Hematopoietic multipotent progenitor cell treated with erythropoietin and hydrocortisone succinate and interleukin-3 and kit ligand, for 4 days (in vitro differentiated cells): ENCODE data around the gene SAMD9.
A peak's percentile ranks its signal among the peaks of the same experiment; 100 is the strongest.
"Not testable (repeated sequence)": the region's sequence is repeated elsewhere in the genome, so short reads cannot be mapped to it uniquely, and the experiment has no call there.

Experiments
- DNase-seq: peaks from one replicate; pipeline ENCODE4 v3.0.0-alpha.2; 2015

The SAMD9 gene

DNA sequence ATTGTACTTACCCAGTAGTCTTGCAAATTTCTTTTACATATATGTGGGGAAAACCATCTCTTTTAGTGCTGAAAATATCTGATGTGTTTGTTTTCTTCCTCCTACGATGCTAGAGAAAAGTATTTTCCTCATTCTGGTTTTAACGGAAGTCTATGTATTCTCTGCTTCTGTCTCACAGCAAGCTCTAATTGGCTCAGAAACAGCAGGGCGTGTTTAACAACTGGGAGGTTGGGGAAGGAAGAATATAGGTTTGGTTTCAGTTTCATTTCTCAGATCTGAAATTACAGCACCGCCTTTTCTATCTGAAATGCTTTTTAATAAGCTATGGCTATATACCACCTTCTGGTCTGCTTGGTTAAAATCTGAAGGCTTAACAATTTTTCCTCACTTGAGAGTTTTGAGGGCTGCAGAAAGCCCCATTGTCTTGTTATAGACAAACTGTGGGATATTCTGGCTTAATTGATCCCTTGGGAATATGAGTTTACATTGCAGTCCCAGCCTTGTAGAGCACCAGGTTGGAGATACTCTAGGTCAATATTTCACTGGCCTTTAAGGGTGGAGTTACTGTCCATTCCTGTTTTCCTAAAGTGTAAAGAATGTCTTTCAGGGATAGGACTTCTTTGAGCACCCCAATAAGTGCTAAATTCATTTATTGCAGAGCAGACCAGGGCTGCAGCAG, at the start of gene SAMD9:
SAMD9 (minus strand) TSS at position 128 of the 679 bp plus-strand sequence. CDS start 11,882 bp downstream, outside the sequence.
- peak; percentile 96 for DNase-seq

DNA sequence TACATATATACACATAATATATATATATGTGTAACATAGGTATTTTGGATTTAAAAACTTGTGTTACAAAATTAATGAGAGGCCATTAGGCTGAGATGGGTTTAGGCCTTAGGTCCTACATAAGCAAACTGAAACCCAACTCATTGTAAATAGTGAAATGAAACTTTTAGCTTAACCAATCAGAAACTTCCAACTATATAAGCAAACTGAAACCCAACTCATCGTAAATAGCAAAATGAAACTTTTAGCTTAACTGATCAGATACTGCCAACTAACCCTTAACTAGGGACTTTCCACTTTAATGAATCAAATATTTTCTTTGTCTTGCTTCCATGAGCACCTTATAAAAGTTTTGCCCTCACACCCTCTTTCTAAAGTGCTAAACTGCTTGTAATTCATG, 47.7 kb upstream of the SAMD9 start:
- no peak for DNase-seq

- no peak for DNase-seq
These were observed 47.0 kb upstream of the SAMD9 start for GRCh38 chr7:93164766-93165165.

- DNase-seq, result no peak
These were observed 43.5 kb upstream of the SAMD9 start for GRCh38 chr7:93161181-93161762.

DNA sequence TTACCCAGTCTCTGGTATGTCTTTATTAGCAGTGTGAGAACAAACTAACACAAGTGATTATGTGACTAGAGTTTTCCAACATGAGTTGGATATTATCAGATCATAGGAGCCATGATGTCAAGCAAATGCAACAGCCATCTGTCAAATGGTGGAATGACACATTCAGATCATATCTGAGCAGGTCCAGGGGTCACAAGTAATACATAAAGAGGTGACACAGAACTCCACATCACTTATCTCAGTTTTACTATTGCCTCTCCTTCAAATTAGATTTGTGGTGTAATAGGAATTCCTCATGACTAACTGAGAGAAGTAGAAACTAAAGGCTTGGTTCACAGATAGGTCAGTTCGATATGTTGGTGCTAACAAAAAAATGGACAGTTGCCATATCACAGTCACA, 42.6 kb upstream of the SAMD9 start:
- no peak for DNase-seq

GRCh38 chr7:93159490-93159889, 41.7 kb upstream of the SAMD9 start:
- DNase-seq, result no peak

DNA sequence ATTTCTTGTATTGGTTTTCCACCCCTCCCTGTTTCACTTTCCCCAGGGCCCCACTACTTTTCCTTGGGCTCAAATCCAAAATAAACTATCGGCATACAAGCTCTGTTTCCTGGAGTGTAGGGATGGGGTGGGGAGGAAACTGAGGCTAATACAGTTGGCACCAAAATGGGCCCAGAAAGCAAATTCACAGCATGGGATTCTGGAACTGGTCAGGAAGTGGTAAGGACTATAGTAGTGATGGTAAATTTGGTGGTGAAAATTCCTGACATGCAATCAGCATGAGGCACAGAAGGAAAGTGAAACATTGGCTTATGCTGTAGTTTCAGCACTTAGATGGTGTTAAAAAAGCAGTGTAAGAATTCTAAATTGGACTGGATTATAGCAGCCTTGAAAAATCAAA, 39.1 kb upstream of the SAMD9 start:
- no peak for DNase-seq

GRCh38 chr7:93150200-93150835, 32.5 kb upstream of the SAMD9 start:
- DNase-seq, result peak; percentile 15

- no peak for DNase-seq
These were observed 30.9 kb upstream of the SAMD9 start for GRCh38 chr7:93148727-93149126.

DNA sequence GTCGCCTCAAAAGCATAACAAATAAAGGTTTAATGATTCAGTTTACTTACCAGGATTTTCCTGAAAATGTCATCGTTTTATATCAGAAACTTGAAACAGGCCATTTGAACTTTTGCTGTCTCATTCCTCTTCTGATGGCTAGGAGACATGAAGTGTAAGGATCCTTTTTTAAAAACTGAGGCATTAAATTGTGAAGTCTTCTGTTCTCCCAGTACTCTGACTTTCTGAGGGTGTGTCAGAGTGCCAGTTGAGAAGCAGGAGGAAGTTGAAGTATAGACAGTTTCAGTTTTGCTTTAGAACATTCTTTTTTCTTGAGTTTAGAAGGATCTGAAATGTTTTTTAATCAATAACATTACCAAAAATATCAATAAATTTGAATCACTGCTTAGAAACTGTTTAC, 30.4 kb upstream of the SAMD9 start, which contains the start of gene SAMD9L:
SAMD9L (minus strand) TSS at position 242 of the 400 bp plus-strand sequence. CDS start 12,414 bp downstream, outside the sequence.
- peak; percentile 69 for DNase-seq

DNA sequence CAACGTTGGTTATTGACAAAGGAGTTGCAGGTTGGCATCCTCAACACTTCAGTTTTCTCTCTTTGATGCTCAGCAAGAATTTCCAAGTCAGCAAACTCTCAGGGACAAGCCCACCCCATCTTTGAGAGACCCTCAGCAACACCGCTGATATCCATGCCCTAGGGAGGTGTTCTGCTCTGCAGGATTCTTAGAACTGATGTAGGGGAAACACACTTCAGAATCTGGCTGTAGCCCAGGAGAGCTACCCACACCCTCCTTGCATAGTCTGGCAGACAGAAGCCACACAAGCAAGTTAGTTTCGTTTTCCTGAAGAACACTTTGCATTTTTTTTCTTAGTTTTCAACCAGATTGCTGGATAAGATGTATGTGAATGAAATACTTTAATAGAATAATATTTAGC, 29.6 kb upstream of the SAMD9 start:
- peak; percentile 82 for DNase-seq

GRCh38 chr7:93146472-93147141, 28.8 kb upstream of the SAMD9 start:
- peak; percentile 60 for DNase-seq

DNA sequence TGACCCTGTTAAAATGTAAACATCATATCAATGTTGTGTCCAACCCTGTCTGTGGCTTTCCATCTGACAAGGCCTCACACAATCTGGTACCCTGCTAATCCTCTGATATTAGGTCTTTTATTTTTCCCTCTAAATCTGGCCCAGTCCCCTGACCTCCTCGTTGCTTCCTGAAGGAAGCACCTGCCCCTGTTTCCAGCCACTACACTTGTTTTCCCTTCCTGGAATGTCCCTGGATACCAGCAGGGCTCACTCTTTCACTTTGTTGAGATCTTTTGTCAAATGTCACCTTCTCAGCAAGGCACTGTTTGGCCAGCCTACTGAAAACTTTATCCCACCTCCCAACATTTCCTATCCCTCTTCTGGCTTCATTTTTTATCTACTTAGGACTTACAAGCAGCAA, 28.3 kb upstream of the SAMD9 start:
- DNase-seq, result no peak

- DNase-seq, result peak; percentile 81
These were observed 27.6 kb upstream of the SAMD9 start for GRCh38 chr7:93145354-93145753.

GRCh38 chr7:93142127-93142526, 24.3 kb upstream of the SAMD9 start:
- DNase-seq, result no peak

DNA sequence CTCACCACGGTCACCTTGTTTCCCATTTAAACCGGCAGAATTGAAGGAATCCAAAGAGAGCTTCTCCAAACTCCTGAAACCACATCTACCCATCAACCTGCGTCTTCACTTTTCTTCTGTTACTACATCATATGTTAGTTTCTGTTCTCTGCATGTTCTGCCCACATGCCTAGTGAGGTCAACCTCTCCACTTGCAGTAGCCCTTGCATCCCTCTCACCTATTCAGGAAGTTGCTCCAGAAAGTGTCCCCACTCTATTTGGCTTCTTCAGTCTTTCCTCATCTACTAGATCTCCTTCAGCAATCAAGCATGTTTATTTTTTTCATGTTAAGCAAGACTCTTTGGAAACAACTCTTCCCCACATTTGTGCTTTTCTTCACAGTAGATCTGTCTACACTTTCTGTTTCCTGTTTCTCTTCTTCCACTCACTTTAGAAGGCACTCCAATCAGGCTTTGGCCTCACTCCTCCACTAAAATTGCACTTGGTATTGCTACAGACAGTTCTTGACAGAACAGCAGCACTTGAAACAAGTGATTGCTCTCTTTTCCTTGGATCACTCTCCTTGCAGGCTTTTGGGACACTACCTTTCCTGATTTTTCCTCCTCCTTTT, 22.9 kb upstream of the SAMD9 start:
- DNase-seq, result no peak

DNA sequence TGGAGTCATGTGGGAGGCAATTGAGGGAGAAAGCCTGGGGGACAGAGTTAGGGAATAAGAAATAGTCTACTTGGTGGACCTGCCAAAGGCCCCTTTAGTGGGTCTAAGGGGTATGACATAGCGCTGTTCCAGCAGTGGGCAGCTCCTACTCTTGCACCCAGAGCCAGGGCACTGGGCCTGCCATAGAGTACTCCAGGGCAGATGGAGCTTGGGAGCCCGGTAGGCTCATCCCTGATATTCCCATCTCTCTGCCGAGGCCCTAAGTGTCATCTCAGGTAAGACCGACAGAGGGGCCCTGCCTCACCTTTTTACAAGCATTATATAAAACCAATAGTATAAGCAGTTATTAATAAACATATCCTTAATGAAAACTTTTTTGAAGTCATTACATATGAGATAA, 20.8 kb upstream of the SAMD9 start:
- DNase-seq, result no peak

DNA sequence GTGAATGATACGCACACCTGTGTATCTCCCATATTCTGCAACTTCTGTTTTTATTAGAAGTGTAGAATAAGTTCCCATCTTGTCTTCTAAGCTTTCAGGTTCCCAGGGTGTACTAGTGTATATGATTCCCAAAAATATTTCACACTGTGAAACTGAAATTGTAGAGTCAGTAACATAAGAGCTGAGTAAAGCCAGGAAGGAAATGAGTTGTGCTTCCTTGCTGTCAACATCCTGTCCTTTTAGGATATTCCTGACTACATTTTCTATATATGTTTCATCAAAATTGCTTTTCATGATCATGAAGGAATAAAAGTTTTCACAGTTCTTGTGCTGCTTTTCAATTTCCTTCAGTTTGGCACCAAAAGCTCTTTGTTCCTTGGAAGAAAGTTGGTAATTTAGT, 15.2 kb upstream of the SAMD9 start:
- no peak for DNase-seq

- no peak for DNase-seq
These were observed 14.4 kb upstream of the SAMD9 start for GRCh38 chr7:93132216-93132615.

- not testable (repeated sequence) for DNase-seq
These were observed 9.2 kb upstream of the SAMD9 start for GRCh38 chr7:93126954-93127353.

- DNase-seq, result not testable (repeated sequence)
These were observed 5.8 kb upstream of the SAMD9 start for GRCh38 chr7:93123532-93123931.

GRCh38 chr7:93120592-93121549, 3.1 kb upstream of the SAMD9 start:
- DNase-seq, result no peak
